IMR-90 (cell line): ENCODE results near the gene WDR43. TPM values are rescaled to one million over a fixed set of nuclear protein-coding genes. Genes with fewer than 3 reads are reported as not detected.

Source experiments
- ATAC-seq: fragments of 200-7000 bp; cut with Tn5 transposase; 2 replicates; pipeline ENCODE4 v1.9.1; 2020; ENCODE audit warnings: low read depth, mild to moderate bottlenecking, moderate library complexity
- BruUV-seq: library from RNA; stranded (reverse); fragments of 400-500 nt; replicated peaks from 2 replicates; lab custom pipeline; 2021; lab: Mats Ljungman, UMichigan
- CTCF ChIA-PET: fragments of 300-600 bp; formaldehyde crosslinking; extraction: SDS; loops from one replicate; lab custom pipeline; 2021; ENCODE audit warnings: antibody characterized with exemption; lab: Yijun Ruan, JAX
- POLR2A ChIA-PET: fragments of 300-600 bp; sonication (Branson Sonifier 250); formaldehyde crosslinking; loops from one replicate; lab custom pipeline; 2022; ENCODE audit warnings: antibody characterized with exemption; ENCODE audit not compliant: unreplicated experiment; lab: Charles Lee
- DNase-seq: peaks from one replicate; pipeline ENCODE4 v3.0.0; 2013
- H2AFZ ChIP-seq: replicated peaks from 2 replicates; pipeline ENCODE3; 2013; ENCODE audit warnings: low read length, mild to moderate bottlenecking; ENCODE audit not compliant: poor library complexity
- H2AK5ac ChIP-seq: 2 replicates; pipeline ENCODE4 v1.6.1; 2013; ENCODE audit warnings: low read depth, low read length, inconsistent platforms
- H2AK9ac ChIP-seq: replicated peaks from 2 replicates; pipeline ENCODE3; 2013; ENCODE audit warnings: mild to moderate bottlenecking, low read depth, low read length, moderate library complexity; ENCODE audit not compliant: poor library complexity
- H2BK120ac ChIP-seq: 2 replicates; pipeline ENCODE4 v1.6.1; 2013; ENCODE audit warnings: low read depth, low read length, inconsistent platforms
- H2BK15ac ChIP-seq: 3 replicates; pipeline ENCODE4 v1.6.1; 2013; ENCODE audit warnings: low read depth, low read length, inconsistent platforms
- H2BK20ac ChIP-seq: 2 replicates; pipeline ENCODE4 v1.6.1; 2013; ENCODE audit warnings: low read depth, mild to moderate bottlenecking, inconsistent platforms, low read length, moderate library complexity
- H2BK5ac ChIP-seq: 2 replicates; pipeline ENCODE4 v1.6.1; 2013; ENCODE audit warnings: mild to moderate bottlenecking, low read depth, low read length, inconsistent platforms; ENCODE audit not compliant: poor library complexity, severe bottlenecking
- H3K14ac ChIP-seq: replicated peaks from 2 replicates; pipeline ENCODE4 v1.6.1; 2013; ENCODE audit warnings: low read depth, low read length, inconsistent platforms
- H3K18ac ChIP-seq: 2 replicates; pipeline ENCODE4 v1.6.1; 2013; ENCODE audit warnings: low read depth, low read length, control low read depth
- H3K23ac ChIP-seq: 2 replicates; pipeline ENCODE4 v1.6.1; 2013; ENCODE audit warnings: low read depth, low read length, inconsistent platforms
- H3K27ac ChIP-seq: 2 replicates; pipeline ENCODE4 v1.5.1; 2013; ENCODE audit warnings: mild to moderate bottlenecking, control low read depth, low read length; ENCODE audit not compliant: insufficient read depth
- H3K27me3 ChIP-seq: 2 replicates; pipeline ENCODE4 v1.6.1; 2013; ENCODE audit warnings: low read length; ENCODE audit not compliant: control insufficient read depth, insufficient read depth
- H3K36me3 ChIP-seq: 2 replicates; pipeline ENCODE4 v1.6.1; 2013; ENCODE audit warnings: low read length, mixed read lengths; ENCODE audit not compliant: control insufficient read depth, insufficient read depth
- H3K4ac ChIP-seq: 2 replicates; pipeline ENCODE4 v1.6.1; 2013; ENCODE audit warnings: low read depth, low read length, inconsistent platforms
- H3K4me1 ChIP-seq: 2 replicates; pipeline ENCODE4 v1.6.1; 2013; ENCODE audit warnings: low read length, mixed read lengths; ENCODE audit not compliant: control insufficient read depth, insufficient read depth
- H3K4me2 ChIP-seq: 2 replicates; pipeline ENCODE4 v1.6.1; 2013; ENCODE audit warnings: low read depth, mild to moderate bottlenecking, control low read depth, low read length, moderate library complexity
- H3K4me3 ChIP-seq: 2 replicates; pipeline ENCODE4 v1.5.1; 2013; ENCODE audit warnings: low read depth, mild to moderate bottlenecking, control low read depth, low read length, moderate library complexity; ENCODE audit not compliant: insufficient read depth
- H3K56ac ChIP-seq: 2 replicates; pipeline ENCODE4 v1.6.1; 2013; ENCODE audit warnings: low read length, inconsistent platforms; ENCODE audit not compliant: insufficient read depth; ENCODE audit errors: extremely low read depth
- H3K79me1 ChIP-seq, 2 experiments: 2 replicates each; pipeline ENCODE4 v1.6.1; 2013; ENCODE audit warnings: low read length in 2 of 2, inconsistent platforms in 1 of 2, low read depth in 1 of 2
- H3K9ac ChIP-seq: 2 replicates; pipeline ENCODE4 v1.6.1; 2013; ENCODE audit warnings: low read depth, low read length, control low read depth
- H3K9me1 ChIP-seq: 2 replicates; pipeline ENCODE4 v1.6.1; 2013; ENCODE audit warnings: low read length, inconsistent platforms; ENCODE audit not compliant: insufficient read depth
- H3K9me3 ChIP-seq: 2 replicates; pipeline ENCODE4 v1.6.1; 2013; ENCODE audit warnings: low read length; ENCODE audit not compliant: control insufficient read depth, insufficient read depth
- H4K20me1 ChIP-seq: 2 replicates; pipeline ENCODE4 v1.6.1; 2013; ENCODE audit warnings: low read length, inconsistent platforms; ENCODE audit not compliant: insufficient read depth
- H4K5ac ChIP-seq: 2 replicates; pipeline ENCODE4 v1.6.1; 2013; ENCODE audit warnings: mild to moderate bottlenecking, low read depth, low read length, control low read depth
- H4K8ac ChIP-seq, 2 experiments: 2 replicates each; pipeline ENCODE4 v1.6.1; 2013; ENCODE audit warnings: low read depth in 2 of 2, low read length in 2 of 2, control low read depth in 1 of 2, inconsistent platforms in 1 of 2
- H4K91ac ChIP-seq: 2 replicates; pipeline ENCODE4 v1.6.1; 2013; ENCODE audit warnings: low read depth, low read length, inconsistent platforms; ENCODE audit not compliant: insufficient read depth
- BHLHE40 ChIP-seq: fragments of 150-350 bp; IDR thresholded peaks from 2 replicates; pipeline ENCODE4 v1.6.1; 2016; ENCODE audit warnings: mild to moderate bottlenecking, low read depth, low read length
- CEBPB ChIP-seq: IDR thresholded peaks from 2 replicates; pipeline ENCODE4 v1.6.1; 2012; ENCODE audit warnings: low read depth, low read length, improper control_type of control experiment
- FOS ChIP-seq: fragments of 150-350 bp; IDR thresholded peaks from 2 replicates; pipeline ENCODE4 v1.6.1; 2016; ENCODE audit warnings: low read depth, low read length
- MAFK ChIP-seq: IDR thresholded peaks from 2 replicates; pipeline ENCODE4 v1.6.1; 2012; ENCODE audit warnings: low read depth, low read length, improper control_type of control experiment
- MAZ ChIP-seq: IDR thresholded peaks from 2 replicates; pipeline ENCODE4 v1.6.1; 2012; ENCODE audit warnings: low read depth, mild to moderate bottlenecking, low read length, improper control_type of control experiment, moderate library complexity, borderline replicate concordance
- MXI1 ChIP-seq: IDR thresholded peaks from 2 replicates; pipeline ENCODE4 v1.6.1; 2012; ENCODE audit warnings: low read depth, mild to moderate bottlenecking, low read length, moderate library complexity, borderline replicate concordance
- NFE2L2 ChIP-seq: fragments of 150-350 bp; IDR thresholded peaks from 2 replicates; pipeline ENCODE4 v1.6.1; 2016; ENCODE audit warnings: low read depth, mild to moderate bottlenecking, low read length
- RCOR1 ChIP-seq: IDR thresholded peaks from 2 replicates; pipeline ENCODE4 v1.6.1; 2012; ENCODE audit warnings: mild to moderate bottlenecking, low read length, improper control_type of control experiment; ENCODE audit not compliant: insufficient replicate concordance
- WGBS, 2 experiments: methylation state at CpG; one replicate each; pipeline versions ENCODE4 v1.1.5 to v1.1.7; 2013; ENCODE audit warnings: missing lambda C conversion rate in 2 of 2; ENCODE audit not compliant: insufficient read length in 1 of 2; ENCODE audit errors: extremely low coverage in 2 of 2; 5-methylcytosine and 5-hydroxymethylcytosine counted together
- dilution Hi-C: fragments of 300-500 bp; cut with HindIII; formaldehyde crosslinking; loops from one replicate; pipeline ENCODE4 v1.14.3; 2018; ENCODE audit warnings: low sequenced_read_pairs; ENCODE audit not compliant: unreplicated experiment
- in situ Hi-C: fragments of 300-500 bp; cut with MboI; formaldehyde crosslinking; loops from 3 replicates; pipeline ENCODE4 v1.14.3; 2019; ENCODE audit warnings: low sequenced_read_pairs, inconsistent platforms, mixed read lengths
- intact Hi-C: fragments of 100-400 bp; cut with micrococcal nuclease; formaldehyde crosslinking; loops from 2 replicates; pipeline ENCODE4 v1.10.0; 2022
- polyA plus RNA-seq, 3 experiments: library from polyadenylated mRNA; depleted of rRNA; stranded (reverse); fragments of >200 nt; gene quantifications; 2 replicates each; pipeline ENCODE4 v1.2.3, GENCODE V29; 2012; ENCODE audit warnings: low replicate concordance in 1 of 3
- total RNA-seq: library from RNA; depleted of rRNA; stranded (reverse); fragments of >200 nt; gene quantifications from 2 replicates; pipeline ENCODE4 v1.2.3, GENCODE V29; 2012
- TF ChIP-seq, protein P1 (sequence below): conservative IDR thresholded peaks from 2 replicates; pipeline ENCODE4 v1.5.1; 2012; ENCODE audit warnings: mild to moderate bottlenecking, low read depth, low read length, improper control_type of control experiment

Gene WDR43
- total and polyA plus RNA-seq, 2 of the 4 experiments (the other 2 are of a cell fraction): 40.3 to 300 TPM

DNA sequence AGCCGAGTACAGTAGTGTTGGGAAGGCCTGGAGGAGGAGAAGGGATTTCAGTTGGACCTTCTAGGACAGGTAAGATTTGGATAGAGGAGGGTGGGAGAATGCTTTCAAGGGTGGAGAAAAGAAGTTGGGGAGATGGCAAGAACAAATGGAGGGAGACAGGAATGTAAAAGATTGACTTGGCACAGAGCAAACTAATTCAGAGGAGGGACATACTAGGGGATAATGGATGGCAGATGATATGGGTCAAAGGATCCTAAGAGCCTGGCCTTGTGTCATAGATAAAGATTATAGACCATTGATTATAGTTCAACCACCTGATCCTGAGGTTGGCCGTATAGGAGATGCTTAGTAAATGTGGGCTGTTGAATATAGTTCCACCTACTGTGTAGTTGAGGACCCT, 12.4 kb downstream of the WDR43 start:
- no peak for ATAC-seq
- dilution Hi-C loops: no loop called here

More for the DNA sequence above, 12.4 kb downstream of the WDR43 start:
- Histone ChIP-seq H4K20me1 (peaks cover 59% of the 10 kb centered on the region), H3K4me1 (peaks cover 16% of the 10 kb centered on the region), H3K56ac (peak overlapping the region; percentile 61; the same call in 1 of the 2 replicates), H3K36me3 (peaks cover 40% of the 10 kb centered on the region), H4K5ac (peak overlapping the region; percentile 77; the same call in 1 of the 2 replicates), H3K4me3 (no peak overlapping the region), H3K27ac (0 out of 2 replicates have a peak overlapping the region, but pooled peaks have one; percentile 45), H2BK120ac (peak overlapping the region; percentile 74), H3K18ac (peak overlapping the region; percentile 61; the same call in 1 of the 2 replicates), H3K9me3 (no peaks in the 10 kb centered on the region), H3K14ac (peak overlapping the region; percentile 74), H4K8ac (peak overlapping the region in 1 of 2 experiments; percentile 72; a peak in 3 of 4 replicates), H2AK9ac (no peak overlapping the region), H3K9ac (no peak overlapping the region; the same call in 1 of the 2 replicates), H2BK20ac (peak overlapping the region; percentile 91), H3K27me3 (no peaks in the 10 kb centered on the region), H3K4me2 (no peak overlapping the region), H2AFZ (no peak overlapping the region), H2BK15ac (peak overlapping the region; percentile 58; the same call in 2 of the 3 replicates), H3K23ac (peak overlapping the region; percentile 68; the same call in 1 of the 2 replicates), H3K4ac (peak overlapping the region; percentile 48), H2BK5ac (peak overlapping the region; percentile 95), H3K9me1 (peaks cover 16% of the 10 kb centered on the region), H4K91ac (peak overlapping the region; percentile 58; the same call in 1 of the 2 replicates), H2AK5ac (peak overlapping the region; percentile 32; the same call in 1 of the 2 replicates), H3K79me1 (peaks cover 28 to 68% of the 10 kb centered on the region in 2 experiments)
- DNase-seq: no peak
- POLR2A ChIA-PET: no interaction called here
- no TSS peak for BruUV-seq
- CTCF ChIA-PET: interaction anchor here (0.6 kb wide), 1 partner anchor 10 kb away, joined by 3 read pairs; no protein-coding TSS in a partner anchor
- in situ Hi-C loops: loop anchor here (25.0 kb wide), 1 partner anchor 320 kb away; no protein-coding TSS in a partner anchor
- WGBS, 2 experiments: 100% methylated on average over 1 of the region's 2 CpGs; no CpG with 5 or more reads in 1 of the 2 experiments
- intact Hi-C loops: no loop called here
- TF ChIP-seq RCOR1 (no peak), CEBPB (no peak), BHLHE40 (no peak), NFE2L2 (no peak), MAZ (no peak), MXI1 (no peak), MAFK (no peak), FOS (no peak)
- TF ChIP-seq, protein P1, sequence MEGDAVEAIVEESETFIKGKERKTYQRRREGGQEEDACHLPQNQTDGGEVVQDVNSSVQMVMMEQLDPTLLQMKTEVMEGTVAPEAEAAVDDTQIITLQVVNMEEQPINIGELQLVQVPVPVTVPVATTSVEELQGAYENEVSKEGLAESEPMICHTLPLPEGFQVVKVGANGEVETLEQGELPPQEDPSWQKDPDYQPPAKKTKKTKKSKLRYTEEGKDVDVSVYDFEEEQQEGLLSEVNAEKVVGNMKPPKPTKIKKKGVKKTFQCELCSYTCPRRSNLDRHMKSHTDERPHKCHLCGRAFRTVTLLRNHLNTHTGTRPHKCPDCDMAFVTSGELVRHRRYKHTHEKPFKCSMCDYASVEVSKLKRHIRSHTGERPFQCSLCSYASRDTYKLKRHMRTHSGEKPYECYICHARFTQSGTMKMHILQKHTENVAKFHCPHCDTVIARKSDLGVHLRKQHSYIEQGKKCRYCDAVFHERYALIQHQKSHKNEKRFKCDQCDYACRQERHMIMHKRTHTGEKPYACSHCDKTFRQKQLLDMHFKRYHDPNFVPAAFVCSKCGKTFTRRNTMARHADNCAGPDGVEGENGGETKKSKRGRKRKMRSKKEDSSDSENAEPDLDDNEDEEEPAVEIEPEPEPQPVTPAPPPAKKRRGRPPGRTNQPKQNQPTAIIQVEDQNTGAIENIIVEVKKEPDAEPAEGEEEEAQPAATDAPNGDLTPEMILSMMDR: no peak
